ENCODE results near the gene DTNBP1. TPM values are rescaled to one million over a fixed set of nuclear protein-coding genes. Genes with fewer than 3 reads are reported as not detected.

Gene DTNBP1
- total RNA-seq, 1 donor from 2014 or later, result 18.2 TPM

GRCh38 chr6:15585760-15586214 is 77.0 kb downstream of the DTNBP1 start:
- no peak overlapping the region for H3K27ac ChIP-seq
- TF ChIP-seq POLR2AphosphoS5 (IDR thresholded peaks at IDR 0.05; ENCODE audit: insufficient read depth in 1 of 2, low read depth in 1 of 2) (no peak), POLR2A (IDR thresholded peaks at IDR 0.05) (no peak), CTCF (IDR thresholded peaks at IDR 0.05) (no peak)
- H3K9me3 ChIP-seq, result no peaks in the 10 kb centered on the region
- no peaks in the 10 kb centered on the region for H3K27me3 ChIP-seq
- no peaks in the 10 kb centered on the region for H3K4me1 ChIP-seq
- H3K36me3 ChIP-seq, result no peaks in the 10 kb centered on the region
- H3K4me3 ChIP-seq, result no peak overlapping the region
- intact Hi-C loops (cut with DNase I), result no loop called here
- no peak for DNase-seq (ENCODE audit: extremely low spot score in 2 of 2)

- Histone ChIP-seq H3K27ac (no peak overlapping the region), H3K4me1 (peaks cover 5% of the 10 kb centered on the region), H3K27me3 (no peaks in the 10 kb centered on the region), H3K4me3 (no peak overlapping the region), H3K36me3 (no peaks in the 10 kb centered on the region), H3K9me3 (no peaks in the 10 kb centered on the region)
- intact Hi-C loops (cut with DNase I), result no loop called here
- DNase-seq (ENCODE audit: extremely low spot score in 2 of 2), result no peak
- no peak for TF ChIP-seq POLR2AphosphoS5 (IDR thresholded peaks at IDR 0.05; ENCODE audit: insufficient read depth in 1 of 2, low read depth in 1 of 2)
- TF ChIP-seq POLR2A (IDR thresholded peaks at IDR 0.05), result no peak
- TF ChIP-seq CTCF (IDR thresholded peaks at IDR 0.05), result no peak
These were observed 80.3 kb downstream of the DTNBP1 start for GRCh38 chr6:15582499-15582898.

GRCh38 chr6:15581751-15582150 is 81.1 kb downstream of the DTNBP1 start:
- Histone ChIP-seq H3K27ac (no peak overlapping the region), H3K36me3 (no peaks in the 10 kb centered on the region), H3K9me3 (no peaks in the 10 kb centered on the region), H3K27me3 (no peaks in the 10 kb centered on the region), H3K4me3 (no peak overlapping the region), H3K4me1 (peaks cover 5% of the 10 kb centered on the region)
- intact Hi-C loops (cut with DNase I), result no loop called here
- no peak for DNase-seq (ENCODE audit: extremely low spot score in 2 of 2)
- TF ChIP-seq POLR2AphosphoS5 (IDR thresholded peaks at IDR 0.05; ENCODE audit: insufficient read depth in 1 of 2, low read depth in 1 of 2), result no peak
- no peak for TF ChIP-seq CTCF (IDR thresholded peaks at IDR 0.05)
- no peak for TF ChIP-seq POLR2A (IDR thresholded peaks at IDR 0.05)

GRCh38 chr6:15580326-15580725 is 82.5 kb downstream of the DTNBP1 start:
- Histone ChIP-seq H3K4me3 (no peak overlapping the region), H3K27ac (no peak overlapping the region), H3K9me3 (no peaks in the 10 kb centered on the region), H3K27me3 (no peaks in the 10 kb centered on the region), H3K4me1 (peaks cover 5% of the 10 kb centered on the region), H3K36me3 (no peaks in the 10 kb centered on the region)
- intact Hi-C loops (cut with DNase I), result no loop called here
- TF ChIP-seq POLR2AphosphoS5 (IDR thresholded peaks at IDR 0.05; ENCODE audit: insufficient read depth in 1 of 2, low read depth in 1 of 2), result no peak
- no peak for TF ChIP-seq POLR2A (IDR thresholded peaks at IDR 0.05)
- no peak for TF ChIP-seq CTCF (IDR thresholded peaks at IDR 0.05)
- DNase-seq (ENCODE audit: extremely low spot score in 2 of 2), result no peak

GRCh38 chr6:15578716-15579391 is 84.0 kb downstream of the DTNBP1 start:
- intact Hi-C loops (cut with DNase I), result no loop called here
- Histone ChIP-seq H3K27me3 (no peaks in the 10 kb centered on the region), H3K4me3 (no peak overlapping the region), H3K4me1 (peaks cover 5% of the 10 kb centered on the region), H3K36me3 (no peaks in the 10 kb centered on the region), H3K27ac (no peak overlapping the region), H3K9me3 (no peaks in the 10 kb centered on the region)
- no peak for DNase-seq (ENCODE audit: extremely low spot score in 2 of 2)
- no peak for TF ChIP-seq CTCF (IDR thresholded peaks at IDR 0.05)
- no peak for TF ChIP-seq POLR2AphosphoS5 (IDR thresholded peaks at IDR 0.05; ENCODE audit: insufficient read depth in 1 of 2, low read depth in 1 of 2)
- no peak for TF ChIP-seq POLR2A (IDR thresholded peaks at IDR 0.05)

Measured in vagina (tissue), 2 donors.